Cardiac muscle cell (in vitro differentiated cells and primary cell): ENCODE results near the gene RCAN3. TPM values are rescaled to one million over a fixed set of nuclear protein-coding genes. Genes with fewer than 3 reads are reported as not detected.
"Not testable (repeated sequence)": the region's sequence is repeated elsewhere in the genome, so short reads cannot be mapped to it uniquely, and the experiment has no call there.

Source experiments
- DNase-seq, 2 donors: peaks; one replicate each; pipeline versions ENCODE4 v3.0.0 to v3.0.0-alpha.2; 2010 to 2017; ENCODE audit warnings: low read depth in 1 of 2, low spot score in 1 of 2
- H3K27ac ChIP-seq: fragments of 200-600 bp; sonication (generic); 2 replicates; pipeline ENCODE4 v1.5.1; 2016
- H3K27me3 ChIP-seq: fragments of 200-600 bp; sonication (generic); 2 replicates; pipeline ENCODE4 v1.6.0; 2016; ENCODE audit warnings: control low read depth
- H3K36me3 ChIP-seq: fragments of 200-600 bp; sonication (generic); 2 replicates; pipeline ENCODE4 v1.5.1; 2016; ENCODE audit warnings: control low read depth
- H3K4me1 ChIP-seq: fragments of 200-600 bp; sonication (generic); 2 replicates; pipeline ENCODE4 v1.8.1; 2017; ENCODE audit warnings: low read depth, mild to moderate bottlenecking, mixed run types
- H3K4me3 ChIP-seq: fragments of 200-600 bp; sonication (generic); 2 replicates; pipeline ENCODE4 v1.5.1; 2016; ENCODE audit warnings: mild to moderate bottlenecking
- H3K9me3 ChIP-seq: fragments of 200-600 bp; sonication (generic); 2 replicates; pipeline ENCODE4 v1.5.1; 2017; ENCODE audit warnings: low read depth, mild to moderate bottlenecking, control low read depth
- polyA plus RNA-seq: library from polyadenylated mRNA; unstranded; fragments of >200 nt; fragmentation: Nextera tagmentation; extraction: Ambion mirVana; gene quantifications from 2 replicates; pipeline ENCODE4 v1.2.1, GENCODE V29; 2016
- total RNA-seq: library from RNA; depleted of rRNA; stranded (reverse); fragments of >200 nt; gene quantifications from 2 replicates; pipeline ENCODE4 v1.2.3, GENCODE V29; 2016
- TF ChIP-seq, protein P1 (sequence below): IDR thresholded peaks from 2 replicates; pipeline ENCODE4 v1.5.1; 2012; ENCODE audit warnings: low read depth, mild to moderate bottlenecking, low read length

Gene RCAN3
- total and polyA plus RNA-seq, 2 experiments from 2014 or later, result 6.4 to 8.4 TPM

DNA sequence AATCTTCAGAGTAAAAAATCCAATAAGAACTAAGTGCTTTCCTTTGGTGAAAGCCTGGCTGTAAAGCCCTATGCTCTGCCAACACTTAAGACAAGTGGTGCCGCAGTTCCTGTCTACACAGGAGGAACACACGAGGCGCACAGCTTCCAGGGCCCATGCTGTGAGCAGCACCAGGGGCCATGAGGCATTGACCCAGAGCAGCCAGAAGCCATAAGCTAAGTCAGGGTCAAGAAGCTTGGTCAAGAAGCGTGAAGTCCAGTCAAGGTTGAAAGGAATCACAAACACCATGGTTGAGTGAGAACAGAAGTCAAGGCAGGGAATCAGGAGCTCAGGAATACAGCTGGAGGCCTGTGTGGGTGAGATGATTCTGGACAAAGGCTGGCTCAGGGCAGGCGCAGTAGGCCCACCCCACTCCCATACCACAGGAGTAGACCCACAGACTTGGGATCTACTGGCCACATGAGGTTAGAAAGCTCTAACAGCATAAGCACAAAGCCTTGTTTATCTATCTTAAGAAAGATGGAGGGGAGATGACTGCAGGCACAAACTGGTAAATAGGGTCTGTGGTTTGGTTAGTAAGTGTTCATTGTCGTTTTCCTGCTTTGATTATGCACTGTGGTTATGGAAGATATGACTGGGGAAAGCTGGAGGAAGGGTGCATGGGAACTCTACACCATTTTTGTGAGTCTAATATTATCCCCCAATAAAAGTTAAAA is 42.9 kb upstream of the RCAN3 start:
- Histone ChIP-seq H3K36me3 (peaks cover 3% of the 10 kb centered on the region), H3K27ac (no peak overlapping the region), H3K27me3 (no peaks in the 10 kb centered on the region), H3K9me3 (no peaks in the 10 kb centered on the region), H3K4me3 (no peak overlapping the region), H3K4me1 (no peaks in the 10 kb centered on the region)
- TF ChIP-seq, protein P1, sequence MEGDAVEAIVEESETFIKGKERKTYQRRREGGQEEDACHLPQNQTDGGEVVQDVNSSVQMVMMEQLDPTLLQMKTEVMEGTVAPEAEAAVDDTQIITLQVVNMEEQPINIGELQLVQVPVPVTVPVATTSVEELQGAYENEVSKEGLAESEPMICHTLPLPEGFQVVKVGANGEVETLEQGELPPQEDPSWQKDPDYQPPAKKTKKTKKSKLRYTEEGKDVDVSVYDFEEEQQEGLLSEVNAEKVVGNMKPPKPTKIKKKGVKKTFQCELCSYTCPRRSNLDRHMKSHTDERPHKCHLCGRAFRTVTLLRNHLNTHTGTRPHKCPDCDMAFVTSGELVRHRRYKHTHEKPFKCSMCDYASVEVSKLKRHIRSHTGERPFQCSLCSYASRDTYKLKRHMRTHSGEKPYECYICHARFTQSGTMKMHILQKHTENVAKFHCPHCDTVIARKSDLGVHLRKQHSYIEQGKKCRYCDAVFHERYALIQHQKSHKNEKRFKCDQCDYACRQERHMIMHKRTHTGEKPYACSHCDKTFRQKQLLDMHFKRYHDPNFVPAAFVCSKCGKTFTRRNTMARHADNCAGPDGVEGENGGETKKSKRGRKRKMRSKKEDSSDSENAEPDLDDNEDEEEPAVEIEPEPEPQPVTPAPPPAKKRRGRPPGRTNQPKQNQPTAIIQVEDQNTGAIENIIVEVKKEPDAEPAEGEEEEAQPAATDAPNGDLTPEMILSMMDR, result no peak
- no peak for DNase-seq

DNA sequence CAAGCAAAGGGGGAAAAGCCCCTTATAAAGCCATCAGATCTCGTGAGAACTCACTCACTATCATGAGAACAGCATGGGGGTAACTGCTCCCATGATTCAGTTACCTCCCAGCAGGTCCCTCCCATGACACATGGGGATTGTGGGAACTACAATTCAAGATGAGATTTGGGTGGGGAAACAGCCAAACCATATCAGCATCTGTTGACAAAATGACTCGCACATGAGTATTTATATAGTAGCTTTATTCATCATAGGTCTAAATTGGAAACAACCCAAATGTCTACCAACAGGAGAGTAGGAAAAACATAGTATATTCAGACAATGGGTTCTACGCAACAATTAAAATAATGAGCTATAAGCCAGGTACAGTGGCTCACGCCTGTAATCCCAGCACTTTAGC is 40.5 kb upstream of the RCAN3 start:
- H3K4me1 ChIP-seq, H3K27ac ChIP-seq, H3K4me3 ChIP-seq, H3K36me3 ChIP-seq, H3K27me3 ChIP-seq, DNase-seq, H3K9me3 ChIP-seq: not testable (repeated sequence)

DNA sequence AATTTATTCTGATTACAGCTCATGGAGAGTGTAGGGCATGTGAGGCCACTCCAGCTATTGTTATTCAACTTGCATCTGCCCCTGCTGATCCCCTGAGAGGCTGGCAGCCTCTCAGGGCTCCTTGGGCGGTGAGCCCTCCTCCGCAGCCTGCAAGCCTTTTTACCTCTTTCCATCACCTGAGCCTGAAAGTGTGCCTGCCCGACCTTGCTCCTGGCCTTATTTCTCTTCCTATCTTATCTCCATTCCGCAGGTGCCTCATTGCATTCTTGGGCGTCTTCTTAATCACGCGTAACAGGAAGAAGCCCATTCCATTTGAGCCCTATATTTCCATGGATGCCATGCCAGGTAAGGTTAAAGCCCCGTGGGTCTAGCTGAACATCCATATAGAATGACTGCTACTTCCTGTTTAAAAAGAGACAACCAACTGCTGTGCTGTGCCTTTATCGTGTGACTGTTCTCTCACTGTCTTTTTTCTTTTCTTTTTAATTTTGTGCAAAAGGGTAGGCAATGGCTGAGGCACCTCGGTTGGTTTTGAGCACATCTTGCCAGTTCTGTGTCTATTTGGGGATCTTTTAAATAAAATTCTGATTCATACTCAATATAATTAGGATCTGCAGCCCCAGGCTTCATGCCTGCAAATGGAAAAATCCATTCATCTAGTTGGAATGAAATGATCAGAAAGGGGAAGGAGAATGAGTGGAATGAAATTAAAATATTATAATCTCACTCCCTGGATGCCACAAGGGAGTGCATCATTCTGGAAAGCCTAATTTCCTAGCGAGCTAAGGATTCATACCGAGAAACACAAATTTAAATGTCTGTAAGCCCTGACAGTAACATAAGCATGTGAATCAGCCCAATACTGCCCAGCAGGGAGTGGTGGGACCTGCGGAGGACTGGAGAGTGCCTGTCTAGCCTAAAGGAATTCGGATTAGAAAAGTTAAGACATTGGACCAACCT is 38.6 kb upstream of the RCAN3 start:
- TF ChIP-seq, protein P1, result no peak
- Histone ChIP-seq H3K4me1 (no peaks in the 10 kb centered on the region), H3K27me3 (no peaks in the 10 kb centered on the region), H3K9me3 (no peaks in the 10 kb centered on the region), H3K36me3 (peaks cover 2% of the 10 kb centered on the region), H3K4me3 (no peak overlapping the region), H3K27ac (no peak overlapping the region)
- DNase-seq, result no peak

GRCh38 chr1:24465099-24465498 is 37.5 kb upstream of the RCAN3 start:
- Histone ChIP-seq H3K27ac (no peak overlapping the region), H3K4me3 (no peak overlapping the region), H3K27me3 (no peaks in the 10 kb centered on the region), H3K4me1 (no peaks in the 10 kb centered on the region), H3K36me3 (no peaks in the 10 kb centered on the region), H3K9me3 (no peaks in the 10 kb centered on the region)
- DNase-seq, result no peak
- TF ChIP-seq, protein P1, result no peak

DNA sequence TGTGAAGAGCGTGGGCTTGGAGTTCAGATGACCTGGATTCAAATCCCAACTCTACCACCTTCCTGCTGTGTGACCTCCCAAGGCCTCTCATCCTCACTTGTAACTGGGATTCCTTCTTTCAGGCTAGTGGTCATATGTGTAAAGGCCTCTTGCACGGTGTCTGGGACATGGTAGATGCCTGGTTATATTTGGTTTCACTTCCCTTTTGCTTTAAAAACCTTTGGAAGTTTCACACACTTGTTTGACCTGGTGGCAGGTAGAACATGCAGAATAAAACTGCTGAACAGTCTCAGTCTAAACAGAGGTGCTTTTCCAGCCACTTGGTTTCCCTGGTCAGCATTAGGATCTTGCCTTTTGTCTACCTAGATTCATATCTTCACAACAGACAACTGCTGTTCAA is 37.0 kb upstream of the RCAN3 start:
- no peaks in the 10 kb centered on the region for H3K36me3 ChIP-seq
- no peaks in the 10 kb centered on the region for H3K4me1 ChIP-seq
- no peaks in the 10 kb centered on the region for H3K27me3 ChIP-seq
- H3K4me3 ChIP-seq, result no peak overlapping the region
- no peak overlapping the region for H3K27ac ChIP-seq
- DNase-seq, result no peak
- no peaks in the 10 kb centered on the region for H3K9me3 ChIP-seq
- TF ChIP-seq, protein P1, result no peak
